Fibroblast of villous mesenchyme (primary cell): ENCODE results near the gene KCND3. TPM values are rescaled to one million over a fixed set of nuclear protein-coding genes. Genes with fewer than 3 reads are reported as not detected.

Experiments
- DNase-seq: peaks from one replicate; pipeline ENCODE4 v3.0.0-alpha.2; 2010; ENCODE audit warnings: low read depth
- H3K4me3 ChIP-seq: 2 replicates; pipeline ENCODE4 v1.5.1; 2011; ENCODE audit warnings: low read depth, mild to moderate bottlenecking, low read length
- CTCF ChIP-seq: IDR thresholded peaks from 2 replicates; pipeline ENCODE4 v1.5.1; 2012; ENCODE audit warnings: low read depth, mild to moderate bottlenecking, low read length; ENCODE audit not compliant: insufficient read depth
- total RNA-seq: library from RNA; depleted of rRNA; stranded (reverse); fragments of >200 nt; gene quantifications from 2 replicates; pipeline ENCODE4 v1.2.3, GENCODE V29; 2012

Gene KCND3
- total RNA-seq, 1 donor = 1.7 TPM

- H3K4me3 ChIP-seq = no peak overlapping the region
- DNase-seq = peak; percentile 67
- TF ChIP-seq CTCF = no peak
Observed at GRCh38 chr1:111770916-111771315, 218.6 kb downstream of the KCND3 start.

GRCh38 chr1:111769517-111770146 lies 219.8 kb downstream of the KCND3 start:
- TF ChIP-seq CTCF = peak; percentile 83
- peak; percentile 86 for DNase-seq
- no peak overlapping the region for H3K4me3 ChIP-seq

GRCh38 chr1:111768625-111769024 lies 220.8 kb downstream of the KCND3 start:
- no peak for TF ChIP-seq CTCF
- no peak for DNase-seq
- H3K4me3 ChIP-seq = no peak overlapping the region

- DNase-seq = no peak
- H3K4me3 ChIP-seq = no peak overlapping the region
- TF ChIP-seq CTCF = no peak
Observed at GRCh38 chr1:111768023-111768422, 221.4 kb downstream of the KCND3 start.

GRCh38 chr1:111762332-111762731 lies 227.1 kb downstream of the KCND3 start:
- no peak for DNase-seq
- no peak for TF ChIP-seq CTCF
- no peak overlapping the region for H3K4me3 ChIP-seq

GRCh38 chr1:111761717-111762116 lies 227.8 kb downstream of the KCND3 start:
- no peak for TF ChIP-seq CTCF
- no peak overlapping the region for H3K4me3 ChIP-seq
- no peak for DNase-seq

GRCh38 chr1:111758373-111758772 lies 231.1 kb downstream of the KCND3 start:
- DNase-seq = no peak
- TF ChIP-seq CTCF = peak; percentile 24

More at GRCh38 chr1:111758373-111758772, 231.1 kb downstream of the KCND3 start:
- H3K4me3 ChIP-seq = no peak overlapping the region
